OCI-LY3 (cell line): ENCODE data around the gene HIPK1.

Source experiments
- H2AFZ ChIP-seq: fragments of 200-600, 300-600 bp; shearing (Covaris generic); 2 replicates; pipeline ENCODE4 v1.6.0; 2014; ENCODE audit warnings: antibody characterized with exemption, low read depth, low read length
- H3K27ac ChIP-seq: fragments of 200-600, 300-600 bp; sonication (generic); 2 replicates; pipeline ENCODE4 v1.5.1; 2014; ENCODE audit warnings: mild to moderate bottlenecking, low read length, moderate library complexity, mixed read lengths
- H3K27me3 ChIP-seq: fragments of 200-600, 300-600 bp; sonication (generic); 2 replicates; pipeline ENCODE4 v1.6.1; 2014; ENCODE audit warnings: low read depth, low read length, mixed read lengths
- H3K36me3 ChIP-seq: fragments of 200-600, 300-600 bp; sonication (generic); replicated peaks from 2 replicates; pipeline ENCODE3; 2014; ENCODE audit warnings: low read depth, low read length, mixed read lengths
- H3K4me1 ChIP-seq: fragments of 300-600, 200-600 bp; sonication (generic); 2 replicates; pipeline ENCODE4 v1.6.1; 2014; ENCODE audit warnings: low read length, mixed read lengths
- H3K4me2 ChIP-seq: fragments of 200-600, 300-600 bp; sonication (generic); 2 replicates; pipeline ENCODE4 v1.6.1; 2014; ENCODE audit warnings: low read length, mixed read lengths
- H3K4me3 ChIP-seq: fragments of 300-600, 200-600 bp; sonication (generic); 2 replicates; pipeline ENCODE4 v1.5.1; 2014; ENCODE audit warnings: antibody characterized with exemption, mild to moderate bottlenecking, low read length, moderate library complexity
- H3K79me2 ChIP-seq: fragments of 300-600, 200-600 bp; shearing (Covaris generic); 2 replicates; pipeline ENCODE4 v1.6.1; 2014; ENCODE audit warnings: mild to moderate bottlenecking, low read length, mixed read lengths
- H3K9ac ChIP-seq: fragments of 300-600, 200-600 bp; shearing (Covaris generic); 2 replicates; pipeline ENCODE4 v1.6.0; 2014; ENCODE audit warnings: mild to moderate bottlenecking, low read length, moderate library complexity
- H3K9me3 ChIP-seq: fragments of 200-600, 300-600 bp; shearing (Covaris generic); 2 replicates; pipeline ENCODE4 v1.6.1; 2014; ENCODE audit warnings: low read length, mixed read lengths; ENCODE audit not compliant: insufficient read depth
- H4K20me1 ChIP-seq: fragments of 200-600, 300-600 bp; sonication (generic); 2 replicates; pipeline ENCODE4 v1.6.1; 2016; ENCODE audit warnings: low read length, mixed read lengths; ENCODE audit not compliant: insufficient read depth
- EZH2phosphoT487 ChIP-seq: fragments of 200-600 bp; shearing (Covaris generic); IDR thresholded peaks from 2 replicates; pipeline ENCODE4 v1.6.1; 2018; ENCODE audit warnings: antibody characterized with exemption, mixed run types, low read depth
- TF ChIP-seq, protein P1 (sequence below): fragments of 200-600, 300-600 bp; sonication (generic); IDR thresholded peaks from 2 replicates; pipeline ENCODE4 v1.5.1; 2014; ENCODE audit warnings: antibody characterized with exemption, low read length, low read depth

Gene HIPK1

GRCh38 chr1:113980110-113980509, 51.0 kb downstream of the HIPK1 start:
- H2AFZ ChIP-seq: no peak overlapping the region
- no peaks in the 10 kb centered on the region for H3K4me1 ChIP-seq
- H3K9me3 ChIP-seq: no peaks in the 10 kb centered on the region
- TF ChIP-seq, protein P1, sequence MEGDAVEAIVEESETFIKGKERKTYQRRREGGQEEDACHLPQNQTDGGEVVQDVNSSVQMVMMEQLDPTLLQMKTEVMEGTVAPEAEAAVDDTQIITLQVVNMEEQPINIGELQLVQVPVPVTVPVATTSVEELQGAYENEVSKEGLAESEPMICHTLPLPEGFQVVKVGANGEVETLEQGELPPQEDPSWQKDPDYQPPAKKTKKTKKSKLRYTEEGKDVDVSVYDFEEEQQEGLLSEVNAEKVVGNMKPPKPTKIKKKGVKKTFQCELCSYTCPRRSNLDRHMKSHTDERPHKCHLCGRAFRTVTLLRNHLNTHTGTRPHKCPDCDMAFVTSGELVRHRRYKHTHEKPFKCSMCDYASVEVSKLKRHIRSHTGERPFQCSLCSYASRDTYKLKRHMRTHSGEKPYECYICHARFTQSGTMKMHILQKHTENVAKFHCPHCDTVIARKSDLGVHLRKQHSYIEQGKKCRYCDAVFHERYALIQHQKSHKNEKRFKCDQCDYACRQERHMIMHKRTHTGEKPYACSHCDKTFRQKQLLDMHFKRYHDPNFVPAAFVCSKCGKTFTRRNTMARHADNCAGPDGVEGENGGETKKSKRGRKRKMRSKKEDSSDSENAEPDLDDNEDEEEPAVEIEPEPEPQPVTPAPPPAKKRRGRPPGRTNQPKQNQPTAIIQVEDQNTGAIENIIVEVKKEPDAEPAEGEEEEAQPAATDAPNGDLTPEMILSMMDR: no peak
- no peak for TF ChIP-seq EZH2phosphoT487
- no peak overlapping the region for H3K27ac ChIP-seq
- H3K36me3 ChIP-seq: no peaks in the 10 kb centered on the region
- no peak overlapping the region for H3K4me3 ChIP-seq
- no peak overlapping the region for H3K4me2 ChIP-seq
- H3K27me3 ChIP-seq: no peaks in the 10 kb centered on the region
- no peaks in the 10 kb centered on the region for H3K79me2 ChIP-seq
- H3K9ac ChIP-seq: no peak overlapping the region
- no peaks in the 10 kb centered on the region for H4K20me1 ChIP-seq

DNA sequence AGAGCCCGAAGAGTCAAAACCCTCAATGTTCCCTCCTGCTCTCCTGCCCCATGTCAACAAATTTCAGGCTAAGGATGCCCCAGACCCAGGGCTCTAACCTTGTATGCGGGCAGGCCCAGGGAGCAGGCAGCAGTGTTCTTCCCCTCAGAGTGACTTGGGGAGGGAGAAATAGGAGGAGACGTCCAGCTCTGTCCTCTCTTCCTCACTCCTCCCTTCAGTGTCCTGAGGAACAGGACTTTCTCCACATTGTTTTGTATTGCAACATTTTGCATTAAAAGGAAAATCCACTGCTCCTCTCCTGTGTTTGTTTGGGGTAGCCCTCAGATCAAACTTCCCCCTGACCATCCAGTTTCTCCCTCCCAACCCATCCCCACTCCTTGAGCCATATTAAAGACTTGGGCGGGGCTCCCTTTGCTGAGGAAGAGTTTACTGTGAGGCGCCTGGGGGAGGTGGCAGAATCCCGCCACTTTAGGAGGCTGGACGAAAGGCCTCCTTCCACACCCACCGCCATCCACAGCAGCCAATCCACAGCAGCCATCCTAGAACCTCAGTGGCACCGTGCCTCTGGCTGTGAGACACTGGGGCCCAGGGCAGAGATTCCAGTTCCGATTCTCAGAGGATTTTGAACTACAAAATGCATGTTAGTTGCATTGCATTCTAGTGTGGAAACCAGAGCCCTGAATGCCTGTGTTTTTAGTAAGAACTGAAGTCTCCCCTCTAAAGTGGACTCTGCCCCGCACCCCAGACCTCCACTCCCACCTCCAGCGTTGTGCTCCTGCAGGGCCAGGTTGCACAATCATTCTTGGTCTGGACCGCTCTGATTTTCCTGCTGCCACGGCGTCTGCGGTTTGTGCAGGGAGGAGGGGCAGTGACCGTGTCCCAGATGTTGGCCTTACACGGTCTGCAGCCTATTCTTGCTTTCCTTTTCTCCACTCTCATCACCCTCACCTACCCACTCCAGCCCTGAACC, 53.1 kb downstream of the HIPK1 start:
- no peaks in the 10 kb centered on the region for H3K4me1 ChIP-seq
- no peaks in the 10 kb centered on the region for H3K79me2 ChIP-seq
- H3K36me3 ChIP-seq: no peaks in the 10 kb centered on the region
- no peaks in the 10 kb centered on the region for H4K20me1 ChIP-seq
- TF ChIP-seq EZH2phosphoT487: no peak
- TF ChIP-seq, protein P1: no peak
- H3K27ac ChIP-seq: no peak overlapping the region
- no peak overlapping the region for H3K4me3 ChIP-seq
- H3K27me3 ChIP-seq: no peaks in the 10 kb centered on the region
- H3K4me2 ChIP-seq: no peak overlapping the region
- H2AFZ ChIP-seq: no peak overlapping the region
- no peak overlapping the region for H3K9ac ChIP-seq
- H3K9me3 ChIP-seq: no peaks in the 10 kb centered on the region

GRCh38 chr1:113982949-113983348, 53.8 kb downstream of the HIPK1 start:
- H3K4me2 ChIP-seq: no peak overlapping the region
- no peak overlapping the region for H3K9ac ChIP-seq
- no peaks in the 10 kb centered on the region for H3K36me3 ChIP-seq
- no peaks in the 10 kb centered on the region for H3K4me1 ChIP-seq
- TF ChIP-seq, protein P1: no peak
- TF ChIP-seq EZH2phosphoT487: no peak
- no peak overlapping the region for H3K27ac ChIP-seq
- no peaks in the 10 kb centered on the region for H4K20me1 ChIP-seq
- H3K27me3 ChIP-seq: no peaks in the 10 kb centered on the region
- H3K4me3 ChIP-seq: no peak overlapping the region
- H3K9me3 ChIP-seq: no peaks in the 10 kb centered on the region
- no peaks in the 10 kb centered on the region for H3K79me2 ChIP-seq
- no peak overlapping the region for H2AFZ ChIP-seq

DNA sequence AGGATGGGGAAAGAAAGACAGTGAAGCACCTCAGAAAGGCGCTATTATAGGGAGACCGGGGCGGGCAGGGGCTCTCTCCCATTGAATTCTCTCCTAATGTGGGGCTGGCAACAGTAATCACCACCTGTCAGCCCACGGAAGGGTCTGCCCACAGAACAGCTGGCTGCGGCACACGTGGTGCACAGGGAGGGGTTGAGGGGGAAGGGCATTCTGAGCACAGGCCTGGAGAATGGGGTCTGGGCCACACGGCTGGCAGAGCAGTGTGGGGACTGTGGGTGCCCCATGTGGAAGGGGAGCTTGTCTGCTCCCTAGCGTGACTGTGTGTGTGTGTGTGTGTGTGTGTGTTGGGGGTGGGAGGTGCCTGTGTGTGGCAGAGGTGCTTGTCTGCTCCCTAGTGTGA, 54.3 kb downstream of the HIPK1 start:
- Histone ChIP-seq H3K36me3 (no peaks in the 10 kb centered on the region), H3K9me3 (no peaks in the 10 kb centered on the region), H3K4me2 (no peak overlapping the region), H4K20me1 (no peaks in the 10 kb centered on the region), H2AFZ (no peak overlapping the region), H3K27me3 (no peaks in the 10 kb centered on the region), H3K9ac (no peak overlapping the region), H3K27ac (no peak overlapping the region), H3K79me2 (no peaks in the 10 kb centered on the region), H3K4me3 (no peak overlapping the region), H3K4me1 (no peaks in the 10 kb centered on the region)
- TF ChIP-seq, protein P1: no peak
- no peak for TF ChIP-seq EZH2phosphoT487
